ENCODE data around the gene TEAD1.

TEAD1 gene

DNA sequence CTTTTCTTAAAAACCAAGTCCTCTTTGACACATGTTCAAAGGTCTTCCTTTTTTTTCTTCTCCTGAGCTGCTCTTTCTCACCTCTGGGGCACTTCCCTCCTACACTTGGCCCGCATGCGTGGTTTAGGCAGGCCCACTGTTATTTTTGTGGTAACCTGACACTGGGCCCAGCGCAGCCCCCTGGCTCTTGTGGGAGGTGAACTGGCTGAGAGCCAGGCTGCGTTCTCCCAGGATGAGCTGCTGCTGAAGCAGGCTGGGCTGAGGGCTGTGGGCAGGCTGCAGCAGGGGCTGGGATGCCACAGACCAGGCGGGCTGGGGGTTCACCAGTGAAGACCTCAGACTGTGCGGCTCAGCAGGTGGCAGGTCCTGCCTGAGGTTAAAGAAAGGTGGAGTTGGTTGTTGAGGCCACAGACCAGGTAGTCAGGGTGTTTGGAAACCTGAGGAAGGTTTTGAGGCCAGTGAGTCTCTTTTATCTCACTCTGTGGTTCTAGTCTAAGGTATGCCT, 72.4 kb downstream of the TEAD1 start:
- Histone ChIP-seq H4K20me1 (ENCODE audit: insufficient read depth, low read length) (no peaks in the 10 kb centered on the region), H3K4me3 (ENCODE audit: low read length) (no peak overlapping the region), H3K27me3 (replicated peaks; ENCODE audit: insufficient read depth, low read length) (no peaks in the 10 kb centered on the region), H3K4me2 (ENCODE audit: low read depth, low read length) (no peak overlapping the region), H3K36me3 (replicated peaks; ENCODE audit: insufficient read depth, low read length) (no peaks in the 10 kb centered on the region), H3K27ac (ENCODE audit: low read length) (no peak overlapping the region), H3F3A (ENCODE audit: insufficient read depth, low read length) (peaks cover 34% of the 10 kb centered on the region), H3K4me1 (ENCODE audit: low read length) (peaks cover 42% of the 10 kb centered on the region), H3K79me2 (ENCODE audit: low read length) (peaks cover 89% of the 10 kb centered on the region), H3K9ac (ENCODE audit: low read length) (no peak overlapping the region), H3K9me3 (replicated peaks; ENCODE audit: insufficient read depth, low read length) (no peaks in the 10 kb centered on the region), H3K9me2 (replicated peaks; ENCODE audit: insufficient read depth, low read length) (no peaks in the 10 kb centered on the region), H2AFZ (ENCODE audit: low read length) (no peak overlapping the region)
- no peak for DNase-seq
- no peak for TF ChIP-seq EZH2phosphoT487 (IDR thresholded peaks at IDR 0.05; ENCODE audit: low read length)
- TF ChIP-seq EZH2 (optimal IDR thresholded peaks at IDR 0.05; ENCODE audit: low read depth, low read length), result no peak
- TF ChIP-seq, protein P1, sequence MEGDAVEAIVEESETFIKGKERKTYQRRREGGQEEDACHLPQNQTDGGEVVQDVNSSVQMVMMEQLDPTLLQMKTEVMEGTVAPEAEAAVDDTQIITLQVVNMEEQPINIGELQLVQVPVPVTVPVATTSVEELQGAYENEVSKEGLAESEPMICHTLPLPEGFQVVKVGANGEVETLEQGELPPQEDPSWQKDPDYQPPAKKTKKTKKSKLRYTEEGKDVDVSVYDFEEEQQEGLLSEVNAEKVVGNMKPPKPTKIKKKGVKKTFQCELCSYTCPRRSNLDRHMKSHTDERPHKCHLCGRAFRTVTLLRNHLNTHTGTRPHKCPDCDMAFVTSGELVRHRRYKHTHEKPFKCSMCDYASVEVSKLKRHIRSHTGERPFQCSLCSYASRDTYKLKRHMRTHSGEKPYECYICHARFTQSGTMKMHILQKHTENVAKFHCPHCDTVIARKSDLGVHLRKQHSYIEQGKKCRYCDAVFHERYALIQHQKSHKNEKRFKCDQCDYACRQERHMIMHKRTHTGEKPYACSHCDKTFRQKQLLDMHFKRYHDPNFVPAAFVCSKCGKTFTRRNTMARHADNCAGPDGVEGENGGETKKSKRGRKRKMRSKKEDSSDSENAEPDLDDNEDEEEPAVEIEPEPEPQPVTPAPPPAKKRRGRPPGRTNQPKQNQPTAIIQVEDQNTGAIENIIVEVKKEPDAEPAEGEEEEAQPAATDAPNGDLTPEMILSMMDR (IDR thresholded peaks at IDR 0.05; ENCODE audit: low read length), result no peak

DNA sequence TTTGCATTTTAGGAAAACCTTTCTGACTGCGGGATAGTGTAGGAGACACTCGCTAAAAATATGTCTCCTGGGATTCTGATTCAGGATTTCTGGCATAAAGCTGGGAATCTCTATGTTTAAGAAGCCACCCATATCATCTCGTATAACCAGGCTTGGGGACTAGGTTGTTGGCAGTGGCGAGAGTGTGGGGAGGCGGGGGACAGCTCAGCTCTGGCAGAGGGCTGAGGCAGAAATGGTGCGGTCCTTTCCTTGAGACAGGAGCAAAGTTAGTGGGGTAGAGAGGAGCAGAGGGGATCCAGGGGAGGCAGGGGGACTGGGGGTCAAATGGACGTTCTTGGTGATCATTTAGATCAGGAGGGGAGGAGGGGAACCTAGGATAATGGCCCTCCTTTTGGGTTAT, 74.3 kb downstream of the TEAD1 start:
- H4K20me1 ChIP-seq (ENCODE audit: insufficient read depth, low read length), result no peaks in the 10 kb centered on the region
- no peak for DNase-seq
- H3K27ac ChIP-seq (ENCODE audit: low read length), result no peak overlapping the region
- H3K36me3 ChIP-seq (replicated peaks; ENCODE audit: insufficient read depth, low read length), result no peaks in the 10 kb centered on the region
- peaks cover 23% of the 10 kb centered on the region for H3F3A ChIP-seq (ENCODE audit: insufficient read depth, low read length)
- no peak overlapping the region for H3K4me3 ChIP-seq (ENCODE audit: low read length)
- TF ChIP-seq, protein P1 (IDR thresholded peaks at IDR 0.05; ENCODE audit: low read length), result no peak
- TF ChIP-seq EZH2phosphoT487 (IDR thresholded peaks at IDR 0.05; ENCODE audit: low read length) (no peak), EZH2 (optimal IDR thresholded peaks at IDR 0.05; ENCODE audit: low read depth, low read length) (no peak)
- H3K9me2 ChIP-seq (replicated peaks; ENCODE audit: insufficient read depth, low read length), result no peaks in the 10 kb centered on the region
- H3K9ac ChIP-seq (ENCODE audit: low read length), result no peak overlapping the region
- H3K4me1 ChIP-seq (ENCODE audit: low read length), result peaks cover 22% of the 10 kb centered on the region
- H2AFZ ChIP-seq (ENCODE audit: low read length), result no peak overlapping the region
- peaks cover 91% of the 10 kb centered on the region for H3K79me2 ChIP-seq (ENCODE audit: low read length)
- no peaks in the 10 kb centered on the region for H3K27me3 ChIP-seq (replicated peaks; ENCODE audit: insufficient read depth, low read length)
- no peaks in the 10 kb centered on the region for H3K9me3 ChIP-seq (replicated peaks; ENCODE audit: insufficient read depth, low read length)
- no peak overlapping the region for H3K4me2 ChIP-seq (ENCODE audit: low read depth, low read length)

GRCh38 chr11:12749442-12749841, 75.2 kb downstream of the TEAD1 start:
- H3K4me3 ChIP-seq (ENCODE audit: low read length), result no peak overlapping the region
- no peak overlapping the region for H3K4me2 ChIP-seq (ENCODE audit: low read depth, low read length)
- peaks cover 15% of the 10 kb centered on the region for H3K4me1 ChIP-seq (ENCODE audit: low read length)
- peaks cover 96% of the 10 kb centered on the region for H3K79me2 ChIP-seq (ENCODE audit: low read length)
- H3K36me3 ChIP-seq (replicated peaks; ENCODE audit: insufficient read depth, low read length), result no peaks in the 10 kb centered on the region
- no peaks in the 10 kb centered on the region for H3K9me3 ChIP-seq (replicated peaks; ENCODE audit: insufficient read depth, low read length)
- H2AFZ ChIP-seq (ENCODE audit: low read length), result no peak overlapping the region
- H3K9ac ChIP-seq (ENCODE audit: low read length), result no peak overlapping the region
- TF ChIP-seq, protein P1 (IDR thresholded peaks at IDR 0.05; ENCODE audit: low read length), result no peak
- TF ChIP-seq EZH2 (optimal IDR thresholded peaks at IDR 0.05; ENCODE audit: low read depth, low read length) (no peak), EZH2phosphoT487 (IDR thresholded peaks at IDR 0.05; ENCODE audit: low read length) (no peak)
- no peaks in the 10 kb centered on the region for H3K9me2 ChIP-seq (replicated peaks; ENCODE audit: insufficient read depth, low read length)
- H3F3A ChIP-seq (ENCODE audit: insufficient read depth, low read length), result peaks cover 14% of the 10 kb centered on the region
- H3K27me3 ChIP-seq (replicated peaks; ENCODE audit: insufficient read depth, low read length), result no peaks in the 10 kb centered on the region
- no peak for DNase-seq
- H4K20me1 ChIP-seq (ENCODE audit: insufficient read depth, low read length), result no peaks in the 10 kb centered on the region
- H3K27ac ChIP-seq (ENCODE audit: low read length), result no peak overlapping the region
